HTERT RPE-1 (cell line): ENCODE measurements around the gene PIEZO2.

ENCODE experiments used
- in situ Hi-C: fragments of 300-500 bp; cut with MboI; formaldehyde crosslinking; loops from 4 replicates; pipeline ENCODE4 v1.14.3; 2020; ENCODE audit warnings: low sequenced_read_pairs

Gene PIEZO2

DNA sequence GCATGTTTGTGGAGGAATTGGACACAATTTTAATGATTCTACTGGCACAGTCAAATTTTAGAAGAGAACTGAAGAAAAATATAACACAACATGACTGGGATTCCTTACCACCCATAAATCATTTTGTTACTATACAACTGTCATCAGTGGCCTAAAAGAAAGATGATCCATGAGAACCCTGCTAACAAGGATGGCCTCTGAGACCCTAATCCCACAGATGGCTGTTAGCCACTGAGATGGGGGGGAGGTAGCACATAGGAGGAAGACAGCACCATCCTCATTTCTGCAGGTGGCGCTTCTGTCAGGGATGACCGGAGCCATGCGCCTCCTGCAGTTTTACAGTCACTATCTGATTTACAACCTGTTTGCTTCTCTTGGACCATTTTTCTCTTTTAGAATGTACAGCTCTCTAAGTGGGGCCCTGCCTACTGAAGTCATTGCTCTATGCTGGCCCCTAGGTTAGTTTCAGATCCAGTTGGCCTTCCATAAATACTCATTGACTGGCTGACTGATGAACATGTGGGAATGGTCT lies 343.7 kb downstream of the PIEZO2 start:
- in situ Hi-C loops: no loop called here

DNA sequence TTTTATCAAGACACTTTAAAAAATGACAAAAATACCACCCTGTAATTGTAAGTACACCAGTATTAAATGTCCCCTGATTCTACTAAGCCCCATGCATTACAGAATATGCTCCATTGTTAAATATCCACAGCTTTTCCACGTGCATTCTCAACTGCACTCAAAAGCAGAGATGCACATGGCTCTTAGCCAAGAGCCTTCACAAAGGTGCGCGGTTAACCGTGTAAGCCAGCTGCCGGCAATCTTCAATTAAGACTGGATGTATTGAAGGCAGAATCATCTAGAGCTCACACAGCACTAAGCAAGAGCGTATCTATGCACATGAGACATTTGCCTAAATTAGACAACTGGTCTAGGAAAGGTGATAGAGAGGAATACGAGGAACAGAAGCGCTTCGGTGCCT lies 345.2 kb downstream of the PIEZO2 start:
- in situ Hi-C loops: no loop called here

DNA sequence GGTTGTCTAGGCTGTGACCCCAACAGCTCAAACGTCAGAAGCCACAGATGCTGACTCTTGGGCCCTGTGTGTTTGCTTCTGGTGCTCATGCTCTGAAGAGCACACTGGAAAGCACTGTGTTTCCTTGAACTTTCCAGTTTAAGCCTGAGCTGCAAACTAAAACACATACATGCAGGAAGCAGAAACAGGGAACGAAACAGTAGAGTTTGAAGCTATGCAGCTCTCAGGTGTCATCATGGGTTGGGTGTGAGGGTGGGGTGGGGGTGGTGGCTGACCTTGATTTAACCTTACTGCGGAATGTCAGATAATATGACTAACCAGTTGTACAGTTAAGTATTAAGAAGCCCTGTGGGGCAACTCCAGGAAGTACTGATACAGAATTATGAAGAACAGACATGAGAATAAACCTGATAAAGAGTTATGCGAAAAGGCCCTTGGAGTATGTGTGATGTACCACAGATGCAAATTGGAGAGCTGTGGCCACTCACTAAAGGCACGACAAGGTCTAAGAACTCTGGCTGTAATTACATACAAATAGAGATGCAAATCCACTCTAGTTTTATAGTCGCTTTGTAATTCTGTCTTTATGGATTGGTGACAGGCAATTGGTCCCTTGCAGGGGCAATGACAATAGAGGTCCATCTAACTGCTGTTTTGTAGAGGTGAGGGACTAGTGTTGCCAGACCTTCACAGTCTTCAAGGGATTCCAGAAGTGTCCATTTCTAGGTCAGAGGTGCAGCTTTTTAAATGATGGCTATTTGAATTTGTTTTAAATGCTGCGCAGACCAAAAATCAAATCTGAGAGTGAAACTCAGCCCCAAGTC lies 350.4 kb downstream of the PIEZO2 start:
- in situ Hi-C loops: no loop called here

DNA sequence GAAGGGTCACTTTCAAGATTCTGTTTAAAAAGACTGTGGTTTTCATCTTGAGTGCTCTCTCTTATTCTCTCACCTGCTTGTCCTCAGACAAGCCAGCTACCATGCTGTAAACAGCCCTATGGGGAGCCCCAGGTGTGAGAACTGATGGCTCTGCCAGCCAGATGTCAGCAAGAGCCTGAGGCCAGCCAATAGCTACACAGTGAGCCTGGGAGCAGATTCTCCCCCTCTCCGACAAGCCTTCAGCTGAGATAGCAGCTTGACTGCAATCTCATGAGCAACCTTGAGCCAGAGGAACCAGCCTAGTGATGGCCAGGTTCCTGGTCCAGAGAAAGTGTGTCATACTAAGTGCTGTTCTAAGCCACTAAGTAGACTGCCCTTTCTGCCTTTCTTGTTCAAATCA lies 351.5 kb downstream of the PIEZO2 start:
- in situ Hi-C loops: no loop called here

DNA sequence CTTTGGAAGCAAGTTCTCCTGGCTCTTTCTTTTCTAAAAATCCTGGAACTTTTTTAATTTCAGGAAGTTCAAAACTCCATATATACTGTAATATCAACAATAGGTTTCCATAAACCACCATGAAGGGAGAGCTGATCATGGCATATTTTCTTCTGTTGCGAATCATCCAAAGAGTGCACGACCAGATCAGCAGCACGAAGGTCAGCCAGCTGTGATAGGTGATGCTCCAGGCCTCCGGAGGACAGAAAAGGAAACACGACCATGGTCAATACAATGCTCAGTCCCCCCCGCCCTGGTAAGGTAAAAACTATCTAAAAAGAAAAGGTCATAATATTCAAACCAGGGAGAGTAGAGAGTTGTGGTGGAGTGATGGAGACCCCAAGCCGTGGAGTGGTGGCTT lies 354.6 kb downstream of the PIEZO2 start:
- in situ Hi-C loops: no loop called here

DNA sequence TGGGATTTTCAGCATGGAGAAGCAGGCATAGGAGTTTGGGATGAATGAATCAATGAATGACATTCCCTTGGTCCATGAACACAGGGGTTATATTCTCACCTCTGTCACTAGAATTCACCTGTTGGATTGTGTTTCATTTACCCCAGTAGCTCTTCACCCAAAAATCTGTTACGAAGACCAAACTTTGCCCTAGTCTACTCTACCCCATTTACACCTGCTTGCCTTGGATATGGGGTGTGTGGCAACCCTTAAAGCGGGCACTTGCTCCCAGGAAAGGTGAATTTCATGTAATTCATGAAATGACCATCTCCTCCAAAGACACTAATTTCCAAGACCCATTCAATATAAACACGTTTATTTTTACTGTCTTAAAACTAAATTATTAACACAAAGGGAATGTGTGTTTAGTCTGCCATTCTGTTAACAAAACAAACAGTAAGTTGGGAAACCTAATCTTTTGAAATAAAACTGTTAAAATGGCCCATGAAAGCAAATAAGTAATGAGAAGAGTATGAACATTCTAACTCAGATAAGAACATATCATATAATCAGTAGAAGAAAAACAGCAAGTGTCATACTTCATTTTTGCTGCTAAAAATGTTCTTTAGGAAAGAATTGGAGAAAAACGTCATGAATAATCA lies 355.5 kb downstream of the PIEZO2 start:
- in situ Hi-C loops: no loop called here

DNA sequence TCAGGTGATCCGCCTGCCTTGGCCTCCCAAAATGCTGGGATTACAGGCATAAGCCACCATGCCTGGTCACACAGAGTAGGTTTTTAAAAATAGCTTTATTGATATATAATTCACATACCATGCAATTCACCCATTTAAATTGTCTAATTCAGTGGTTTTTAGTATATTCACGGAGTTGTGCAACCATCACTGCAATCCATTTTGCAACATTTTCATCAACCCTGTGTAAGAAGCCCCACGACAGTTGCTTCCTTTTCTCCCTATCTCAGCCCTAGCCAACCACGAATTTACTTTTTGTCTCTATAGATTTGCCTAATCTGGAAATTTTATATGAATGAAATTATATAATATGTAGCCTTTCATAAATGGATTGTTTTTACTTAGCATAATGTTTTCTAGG lies 357.2 kb downstream of the PIEZO2 start:
- in situ Hi-C loops: no loop called here

DNA sequence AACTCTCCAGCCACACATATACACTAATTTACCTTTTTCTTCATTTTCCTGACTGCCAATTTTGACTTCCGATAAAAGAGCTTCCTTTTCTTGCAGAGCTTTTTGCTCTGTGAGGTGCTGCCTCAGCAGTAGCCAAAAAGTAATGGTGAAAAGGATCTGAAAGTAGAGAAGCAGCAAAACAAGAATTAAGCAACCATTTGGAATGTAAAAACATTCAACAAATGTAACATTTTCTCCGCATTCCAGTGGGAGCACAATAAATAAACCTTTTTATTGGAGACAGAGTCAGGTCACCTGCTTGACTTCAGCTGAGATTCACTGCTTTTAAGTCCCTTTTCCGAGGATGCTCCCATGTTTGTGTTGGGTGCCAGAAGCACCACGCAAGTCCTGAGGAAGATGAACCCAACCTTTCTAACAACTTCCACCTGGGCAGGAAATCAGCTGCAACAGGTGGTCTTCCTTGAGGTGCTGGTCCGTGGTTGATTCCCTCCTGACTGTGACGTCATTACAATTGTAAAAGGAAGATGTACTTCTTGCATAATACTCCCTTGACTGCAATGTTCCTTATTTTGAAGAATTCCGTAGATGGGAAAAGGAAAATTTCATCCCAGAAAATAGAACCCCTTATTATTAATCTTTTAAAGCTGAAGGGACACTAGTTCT lies 358.1 kb downstream of the PIEZO2 start:
- in situ Hi-C loops: no loop called here

DNA sequence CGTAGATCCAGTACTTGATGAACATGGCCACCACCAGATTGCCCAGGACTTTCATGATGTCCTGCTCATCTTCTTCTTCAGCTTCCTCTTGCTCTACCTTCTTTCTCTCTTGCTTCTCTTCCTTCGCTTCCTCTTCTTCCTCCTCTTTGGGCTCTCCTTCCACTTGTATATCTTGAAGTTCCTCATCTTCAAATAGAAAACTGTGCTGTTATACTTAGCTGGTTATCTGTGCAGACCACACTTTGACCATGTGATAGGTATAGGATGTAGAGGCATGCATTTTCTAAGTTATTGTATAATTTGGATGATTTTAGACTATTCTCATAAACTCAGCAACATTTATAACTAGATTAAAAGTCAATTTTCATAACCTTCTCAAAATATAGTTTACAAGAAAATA lies 360.2 kb downstream of the PIEZO2 start:
- in situ Hi-C loops: no loop called here

DNA sequence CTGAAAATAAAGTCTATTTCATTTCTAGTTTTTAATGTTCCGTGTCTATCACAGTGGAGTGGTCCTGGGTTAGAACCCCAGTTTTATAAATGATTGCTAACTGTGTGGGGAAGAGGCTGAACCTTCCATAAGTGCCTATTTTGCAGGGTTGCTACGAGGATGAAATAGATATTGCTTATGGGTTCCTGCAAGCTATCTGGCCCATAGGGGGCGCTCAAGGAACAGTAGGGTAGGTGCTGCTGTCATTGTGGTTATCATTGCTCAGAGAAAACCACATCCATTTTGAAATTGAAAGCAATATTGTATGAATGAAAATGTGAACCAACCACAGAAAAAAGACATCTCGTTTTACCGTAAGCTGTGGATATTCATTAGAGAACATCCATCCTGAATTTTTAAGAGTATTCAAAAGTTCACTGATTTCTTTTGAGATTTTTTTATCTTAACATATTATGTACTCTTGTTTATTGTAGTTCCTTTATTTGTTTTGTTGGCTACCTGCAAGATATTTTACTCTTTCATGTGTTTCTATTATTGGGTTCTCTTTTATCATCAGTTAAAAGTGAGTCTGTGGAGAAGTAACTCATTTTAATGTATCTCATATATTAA lies 362.0 kb downstream of the PIEZO2 start:
- in situ Hi-C loops: no loop called here

DNA sequence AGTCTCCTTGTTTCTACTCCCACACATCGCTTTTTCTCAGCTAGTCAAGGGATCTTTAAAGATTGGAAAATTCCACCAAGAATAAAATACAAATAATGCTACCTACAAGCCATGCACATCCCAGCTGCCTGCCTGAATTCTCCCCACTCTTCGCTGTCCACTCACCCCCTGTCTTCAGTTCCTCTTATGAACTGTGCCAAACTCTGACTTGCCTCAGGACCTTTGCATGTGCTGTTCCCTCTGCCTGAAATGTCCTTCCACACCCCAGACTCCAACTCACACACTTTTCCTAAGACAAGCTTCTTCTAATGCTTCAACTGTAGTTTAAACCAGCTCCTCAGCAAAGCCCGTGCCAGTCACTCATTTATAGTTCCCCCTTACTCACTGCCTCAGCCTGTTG lies 363.6 kb downstream of the PIEZO2 start:
- in situ Hi-C loops: no loop called here

DNA sequence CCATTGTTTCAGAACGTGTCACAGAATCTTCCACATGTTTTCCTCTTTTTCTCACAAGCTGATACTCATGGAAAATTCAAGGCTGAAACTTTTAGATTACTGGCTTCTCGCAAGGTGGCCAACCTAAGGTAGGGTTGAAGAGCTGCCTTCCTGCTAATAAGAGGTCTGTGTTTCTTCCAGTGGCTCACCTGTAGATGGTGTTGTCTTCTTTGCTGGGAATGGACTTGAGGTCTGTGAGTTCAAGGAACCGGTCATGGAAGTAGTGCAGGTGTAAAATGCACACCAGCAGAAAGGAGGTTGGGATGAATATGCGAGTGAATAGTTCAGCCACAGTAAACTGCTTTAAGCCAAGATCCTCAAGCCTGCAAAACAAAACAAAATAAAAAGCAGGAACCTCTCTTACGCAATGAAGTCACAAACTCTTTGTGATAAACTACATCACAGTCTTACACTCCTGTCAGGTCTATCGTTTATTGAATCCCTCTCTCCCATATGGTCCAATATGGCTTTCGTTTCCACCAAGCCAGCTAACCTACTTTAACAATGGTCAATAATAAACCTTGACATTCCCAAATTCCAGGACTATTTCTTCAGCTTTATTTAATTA lies 364.7 kb downstream of the PIEZO2 start:
- in situ Hi-C loops: no loop called here

DNA sequence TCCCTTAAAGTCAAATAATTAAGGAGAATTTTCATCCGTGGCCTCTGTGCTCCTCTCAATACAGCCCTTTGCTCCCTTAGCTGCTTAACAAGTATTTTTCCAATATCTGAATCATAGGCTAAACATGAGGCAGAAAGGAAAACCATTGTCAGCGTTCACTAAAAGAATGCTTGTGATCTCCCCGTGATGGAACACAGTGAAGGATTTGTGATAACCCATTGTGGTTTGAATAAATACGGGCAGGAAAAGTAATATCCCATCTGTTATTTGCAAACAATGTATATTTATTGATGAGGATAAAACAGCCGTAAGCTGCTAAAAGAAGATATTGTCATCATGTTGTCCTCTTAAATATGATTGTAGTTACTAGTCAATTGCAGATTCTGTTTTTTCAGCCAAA lies 365.4 kb downstream of the PIEZO2 start:
- in situ Hi-C loops: no loop called here

DNA sequence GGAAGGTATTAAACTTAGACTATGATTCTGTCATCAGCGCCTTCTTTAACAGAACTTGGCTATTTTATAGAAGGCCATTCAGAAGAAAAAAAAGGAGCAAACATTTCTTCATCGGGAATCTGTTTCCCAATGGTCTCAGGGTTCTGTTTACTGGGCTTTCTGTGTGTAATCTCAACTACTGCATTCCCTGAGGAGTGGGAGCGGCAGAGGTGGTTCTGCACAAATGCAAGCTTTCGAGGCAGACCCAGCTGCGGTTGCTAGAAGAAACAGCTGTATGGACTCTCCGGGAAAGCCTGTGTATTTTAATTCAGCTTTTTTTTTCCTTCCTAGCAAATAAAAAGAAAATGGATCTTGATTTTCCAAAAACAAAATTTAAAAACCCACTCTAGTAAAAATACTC lies 372.9 kb downstream of the PIEZO2 start:
- in situ Hi-C loops: no loop called here

DNA sequence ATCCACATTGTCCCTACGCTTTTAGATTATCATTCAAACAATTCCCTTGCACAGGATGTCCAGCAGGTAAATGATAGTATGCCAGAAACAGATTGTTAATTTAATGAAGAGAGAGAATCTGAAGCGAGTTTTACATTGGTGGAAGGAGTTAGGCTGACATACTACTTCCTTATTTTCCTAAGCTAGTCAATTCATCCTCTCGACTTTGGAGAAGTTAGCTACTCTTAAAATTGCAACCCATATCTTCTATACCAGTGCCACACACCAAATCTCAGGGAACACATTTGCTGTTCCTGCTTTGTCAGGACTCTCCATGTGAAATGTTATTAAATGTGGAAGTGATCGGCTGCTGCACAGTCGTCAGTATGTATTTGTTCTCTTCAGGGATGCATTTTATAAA lies 374.3 kb downstream of the PIEZO2 start:
- in situ Hi-C loops: no loop called here

DNA sequence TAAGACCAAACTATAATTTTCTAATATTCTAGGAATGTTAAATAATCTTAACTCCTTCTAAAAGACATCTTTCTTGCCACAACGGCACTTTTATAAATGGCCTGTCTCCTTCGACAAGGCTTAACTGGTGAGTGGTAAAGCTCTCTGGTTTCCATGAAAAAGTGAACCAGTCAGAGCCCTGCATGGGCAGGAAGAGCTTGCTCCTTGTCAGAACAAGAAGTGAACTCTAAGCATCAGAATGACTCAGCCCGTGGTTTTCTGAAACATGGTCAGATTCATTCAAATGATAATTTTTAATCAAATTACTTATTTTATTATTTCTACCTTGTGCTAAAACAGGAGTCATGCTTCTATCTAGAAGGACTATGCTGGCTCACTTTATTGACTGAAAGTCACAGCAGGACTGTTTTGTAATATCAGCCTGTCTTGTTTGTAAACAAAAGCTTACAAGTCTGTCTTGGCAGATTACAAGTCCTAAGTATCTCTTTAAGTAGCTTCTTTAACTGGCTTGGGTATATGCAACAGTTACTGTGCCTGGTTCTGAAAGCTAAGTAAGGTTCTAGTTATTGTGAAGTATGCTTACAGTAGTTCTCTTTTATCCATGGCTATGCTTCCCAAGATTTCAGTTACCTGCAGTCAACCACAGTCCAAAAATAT lies 378.2 kb downstream of the PIEZO2 start:
- in situ Hi-C loops: no loop called here

DNA sequence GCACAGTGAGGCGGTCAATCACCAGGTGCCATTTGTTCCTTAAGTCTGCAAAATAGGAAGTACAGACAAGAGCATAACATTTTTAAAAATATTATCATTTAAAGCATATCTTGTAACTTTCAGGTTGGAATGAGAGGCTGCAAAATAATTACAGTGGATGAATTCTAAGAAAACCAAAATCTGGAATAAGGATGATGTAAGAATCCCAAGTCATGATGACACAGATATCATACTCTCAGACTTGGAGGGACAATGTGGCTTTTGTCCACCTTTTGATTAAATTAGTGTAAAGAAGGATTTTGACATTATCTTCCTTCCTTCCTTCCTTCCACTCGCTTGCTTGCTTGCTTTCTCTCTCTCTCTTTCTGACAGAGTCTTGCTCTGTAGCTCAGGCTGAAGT lies 379.1 kb downstream of the PIEZO2 start:
- in situ Hi-C loops: no loop called here

DNA sequence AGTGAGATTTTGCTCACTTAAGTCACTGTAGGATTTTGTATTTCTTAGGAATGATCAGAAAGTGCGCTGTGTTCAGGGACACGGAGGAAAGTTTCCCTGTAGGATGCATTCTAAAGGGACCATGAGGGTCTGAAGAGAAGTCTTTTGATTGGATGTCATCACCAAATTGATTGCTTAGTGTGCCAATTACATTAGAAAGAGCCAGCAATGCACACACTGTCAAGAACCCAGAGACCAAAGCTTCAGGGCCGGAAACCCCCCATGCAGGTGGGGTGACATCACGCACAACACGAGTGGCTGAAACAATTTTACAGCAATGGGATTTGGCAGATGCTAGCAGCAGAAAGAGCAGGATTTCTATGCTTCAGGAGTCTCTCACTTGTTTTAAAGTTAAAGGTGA lies 381.1 kb downstream of the PIEZO2 start:
- in situ Hi-C loops: no loop called here

DNA sequence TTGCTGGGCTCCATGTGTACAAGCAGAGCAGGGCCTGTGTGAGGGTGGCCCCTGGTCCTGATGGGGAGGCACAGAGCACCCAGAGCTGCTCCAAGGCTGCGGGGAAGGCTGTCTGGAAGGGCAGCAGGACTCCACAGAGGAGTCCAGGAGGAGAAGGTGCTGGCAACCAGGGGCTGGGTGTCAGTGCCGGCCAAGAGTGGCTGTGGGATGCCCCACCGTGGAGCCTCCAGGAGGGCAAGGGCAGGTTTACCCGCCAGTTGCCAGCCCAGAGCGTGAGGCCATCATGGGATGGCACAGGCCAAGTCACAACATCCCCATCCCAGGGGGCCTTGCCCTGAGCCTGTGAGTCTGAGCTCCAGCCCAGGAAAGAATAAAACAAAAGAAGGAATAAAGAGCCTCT lies 381.7 kb downstream of the PIEZO2 start:
- in situ Hi-C loops: no loop called here

DNA sequence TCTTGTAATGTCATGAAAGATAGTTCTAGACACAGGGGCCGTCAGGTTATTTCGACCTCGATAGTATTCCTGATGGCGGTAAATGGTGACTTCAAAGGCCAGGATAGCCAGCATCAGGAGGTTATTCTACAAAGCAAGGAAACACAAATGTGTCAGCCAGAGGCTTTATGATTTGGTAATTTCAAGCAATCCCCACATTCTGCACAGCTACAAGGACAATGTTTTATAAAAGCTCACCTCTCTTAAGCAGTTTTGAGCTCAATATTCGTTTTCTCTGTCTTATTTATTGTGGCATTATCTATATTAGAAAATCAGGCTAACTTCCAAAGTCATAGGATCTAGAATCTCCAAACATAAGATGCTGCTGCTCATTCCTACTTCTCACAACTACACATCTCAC lies 388.4 kb downstream of the PIEZO2 start:
- in situ Hi-C loops: no loop called here

DNA sequence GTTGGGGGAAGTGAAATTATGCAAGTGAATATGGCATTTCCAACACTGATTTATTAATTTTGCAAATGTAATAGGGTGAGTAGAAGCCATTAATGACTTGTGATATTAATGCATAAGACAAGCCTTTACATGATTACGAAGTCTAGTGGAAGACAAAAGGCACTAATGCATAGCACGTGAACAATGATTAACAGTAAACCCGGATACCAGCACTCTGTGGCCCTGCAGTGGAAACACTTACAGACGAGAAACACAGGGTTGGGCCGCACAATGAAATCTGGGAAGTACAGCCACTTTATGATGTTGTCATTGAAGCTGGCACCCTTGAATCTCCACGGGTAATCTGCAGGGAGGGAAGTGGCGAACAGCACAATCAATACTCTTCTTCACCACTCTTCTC lies 390.1 kb downstream of the PIEZO2 start:
- in situ Hi-C loops: no loop called here
